Measurements from ENCODE around the gene MGST3.
"Not testable (repeated sequence)": the region's sequence is repeated elsewhere in the genome, so short reads cannot be mapped to it uniquely, and the experiment has no call there.

Gene MGST3

GRCh38 chr1:165629848-165630628 lies 996 bp upstream of the MGST3 start:
- DNase-seq = no peak

GRCh38 chr1:165631342-165632151 lies 513 bp downstream of the MGST3 start:
- DNase-seq = peak; percentile 11 to 37

GRCh38 chr1:165632152-165632469 lies 1.1 kb downstream of the MGST3 start:
- DNase-seq = no peak

- no peak for DNase-seq
Measured at GRCh38 chr1:165632491-165632890, 1.5 kb downstream of the MGST3 start.

- DNase-seq = no peak
Measured at GRCh38 chr1:165633614-165634013, 2.6 kb downstream of the MGST3 start.

- no peak for DNase-seq
Measured at GRCh38 chr1:165634154-165634921, 3.3 kb downstream of the MGST3 start.

GRCh38 chr1:165635329-165635728 lies 4.3 kb downstream of the MGST3 start:
- no peak for DNase-seq

GRCh38 chr1:165635823-165636222 lies 4.8 kb downstream of the MGST3 start:
- DNase-seq = no peak

GRCh38 chr1:165637427-165637826 lies 6.4 kb downstream of the MGST3 start:
- no peak for DNase-seq

- not testable (repeated sequence) for DNase-seq
Measured at GRCh38 chr1:165638211-165638610, 7.2 kb downstream of the MGST3 start.

- DNase-seq = no peak
Measured at GRCh38 chr1:165639821-165640623, 9.0 kb downstream of the MGST3 start.

- no peak for DNase-seq
Measured at GRCh38 chr1:165641231-165641987, 10.4 kb downstream of the MGST3 start.

- no peak for DNase-seq
Measured at GRCh38 chr1:165644064-165644735, 13.2 kb downstream of the MGST3 start.

GRCh38 chr1:165645654-165646366 lies 14.8 kb downstream of the MGST3 start:
- peak in 1 of 2 donors; percentile 20 for DNase-seq

- DNase-seq = no peak
Measured at GRCh38 chr1:165647517-165647916, 16.5 kb downstream of the MGST3 start.

GRCh38 chr1:165647970-165648369 lies 16.9 kb downstream of the MGST3 start:
- DNase-seq = no peak

GRCh38 chr1:165648919-165649572 lies 18.0 kb downstream of the MGST3 start:
- no peak for DNase-seq

- no peak for DNase-seq
Measured at GRCh38 chr1:165650981-165651625, 20.1 kb downstream of the MGST3 start.
